Left lung (tissue), 10 donors: Measurements from ENCODE around the gene CAV3. TPM values are rescaled to one million over a fixed set of nuclear protein-coding genes. Genes with fewer than 3 reads are reported as not detected.

Experiments
- ATAC-seq: fragments of 200-7000 bp; cut with Tn5 transposase; one replicate; pipeline ENCODE4 v1.9.1; 2020; ENCODE audit warnings: moderate library complexity
- DNase-seq, 4 donors: peaks; one replicate each; pipeline ENCODE4 v3.0.0-alpha.2; 2013 to 2020
- H3K27ac ChIP-seq, 2 donors: fragments of 200-600 bp; sonication (generic) in 1 of 2; one replicate each; pipeline versions ENCODE4 v1.5.0 to v1.8.0; 2020 to 2021
- H3K27me3 ChIP-seq, 2 donors: fragments of 200-600 bp; sonication (generic) in 1 of 2; one replicate each; pipeline versions ENCODE4 v1.5.0 to v1.8.0; 2020 to 2021
- H3K36me3 ChIP-seq, 2 donors: fragments of 200-600 bp; sonication (generic) in 1 of 2; one replicate each; pipeline versions ENCODE4 v1.5.0 to v1.8.0; 2020 to 2021
- H3K4me1 ChIP-seq, 2 donors: fragments of 200-600 bp; one replicate each; pipeline ENCODE4 v1.8.0; 2021
- H3K4me3 ChIP-seq, 2 donors: fragments of 200-600 bp; sonication (generic) in 1 of 2; one replicate each; pipeline versions ENCODE4 v1.5.0 to v1.8.0; 2020 to 2021; ENCODE audit warnings: mild to moderate bottlenecking in 1 of 2
- H3K9me3 ChIP-seq, 2 donors: fragments of 200-600 bp; sonication (generic) in 1 of 2; one replicate each; pipeline versions ENCODE4 v1.5.0 to v1.8.0; 2020 to 2021
- intact Hi-C, 2 donors: fragments of 100-400 bp; cut with DNase I; formaldehyde crosslinking; loops; one replicate each; pipeline versions ENCODE4 v1.11.2 to v1.14.2; 2022
- polyA plus RNA-seq, 6 donors: library from polyadenylated mRNA; unstranded; fragments of 120-200 nt; gene quantifications; one replicate each; pipeline ENCODE4 v1.2.1, GENCODE V29; 2013; ENCODE audit not compliant: insufficient read length in 6 of 6
- total RNA-seq, 2 donors: library from RNA; stranded (reverse); fragmentation: NEBNext Ultra II Directional; extraction: Animal tissue kit (Norgen Biotek cat#: 25700); gene quantifications; one replicate each; pipeline ENCODE4 v1.2.1, GENCODE V29; 2021
- TF ChIP-seq, protein P1 (sequence below), 2 donors: fragments of 200-600 bp; sonication (generic) in 1 of 2; IDR thresholded peaks; one replicate each; pipeline versions ENCODE4 v1.5.0 to v1.8.0; 2021; ENCODE audit warnings: antibody characterized with exemption in 2 of 2
- donor health status: DM: no; HTN: yes; CAD: no.
- donor health status: DM: no; HTN: no; CAD: no.

CAV3 gene
- total and polyA plus RNA-seq, 8 donors, result 0.37 to 1.1 (median 0.54) TPM; not detected in 1

- no peak overlapping the region for H3K4me3 ChIP-seq
- no peaks in the 10 kb centered on the region for H3K27me3 ChIP-seq
- intact Hi-C loops, result no loop called here
- no peak for ATAC-seq
- H3K36me3 ChIP-seq, result no peaks in the 10 kb centered on the region
- H3K4me1 ChIP-seq, result no peaks in the 10 kb centered on the region
- no peaks in the 10 kb centered on the region for H3K9me3 ChIP-seq
- TF ChIP-seq, protein P1, sequence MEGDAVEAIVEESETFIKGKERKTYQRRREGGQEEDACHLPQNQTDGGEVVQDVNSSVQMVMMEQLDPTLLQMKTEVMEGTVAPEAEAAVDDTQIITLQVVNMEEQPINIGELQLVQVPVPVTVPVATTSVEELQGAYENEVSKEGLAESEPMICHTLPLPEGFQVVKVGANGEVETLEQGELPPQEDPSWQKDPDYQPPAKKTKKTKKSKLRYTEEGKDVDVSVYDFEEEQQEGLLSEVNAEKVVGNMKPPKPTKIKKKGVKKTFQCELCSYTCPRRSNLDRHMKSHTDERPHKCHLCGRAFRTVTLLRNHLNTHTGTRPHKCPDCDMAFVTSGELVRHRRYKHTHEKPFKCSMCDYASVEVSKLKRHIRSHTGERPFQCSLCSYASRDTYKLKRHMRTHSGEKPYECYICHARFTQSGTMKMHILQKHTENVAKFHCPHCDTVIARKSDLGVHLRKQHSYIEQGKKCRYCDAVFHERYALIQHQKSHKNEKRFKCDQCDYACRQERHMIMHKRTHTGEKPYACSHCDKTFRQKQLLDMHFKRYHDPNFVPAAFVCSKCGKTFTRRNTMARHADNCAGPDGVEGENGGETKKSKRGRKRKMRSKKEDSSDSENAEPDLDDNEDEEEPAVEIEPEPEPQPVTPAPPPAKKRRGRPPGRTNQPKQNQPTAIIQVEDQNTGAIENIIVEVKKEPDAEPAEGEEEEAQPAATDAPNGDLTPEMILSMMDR (IDR thresholded peaks at IDR 0.05), result no peak
- no peak for DNase-seq
- H3K27ac ChIP-seq, result no peak overlapping the region
Observed at GRCh38 chr3:8759038-8759707, 25.6 kb downstream of the CAV3 start.

DNA sequence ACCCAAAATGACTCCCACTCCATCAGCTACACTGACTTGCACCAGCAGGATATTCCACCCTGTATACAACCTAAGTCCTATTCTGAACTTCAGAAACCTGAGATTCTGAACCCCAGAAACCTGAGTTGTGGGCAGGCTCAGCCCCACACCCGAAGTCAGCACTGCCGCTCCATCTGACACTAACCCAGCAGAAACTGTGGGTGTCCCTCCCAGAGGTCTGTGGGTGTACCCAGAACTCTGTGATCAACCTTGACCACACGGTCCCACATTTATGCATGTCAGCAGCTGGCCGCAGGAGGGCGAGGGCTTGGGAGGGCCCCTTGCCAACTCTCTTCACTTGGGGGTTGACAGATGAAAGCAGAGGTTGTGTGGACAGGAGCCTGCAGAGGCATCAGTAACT lies 26.5 kb downstream of the CAV3 start:
- TF ChIP-seq, protein P1 (IDR thresholded peaks at IDR 0.05), result no peak
- H3K27me3 ChIP-seq, result no peaks in the 10 kb centered on the region
- no peak for DNase-seq
- intact Hi-C loops, result no loop called here
- H3K4me3 ChIP-seq, result no peak overlapping the region
- no peak for ATAC-seq
- no peaks in the 10 kb centered on the region for H3K9me3 ChIP-seq
- no peaks in the 10 kb centered on the region for H3K4me1 ChIP-seq
- no peak overlapping the region for H3K27ac ChIP-seq
- no peaks in the 10 kb centered on the region for H3K36me3 ChIP-seq

DNA sequence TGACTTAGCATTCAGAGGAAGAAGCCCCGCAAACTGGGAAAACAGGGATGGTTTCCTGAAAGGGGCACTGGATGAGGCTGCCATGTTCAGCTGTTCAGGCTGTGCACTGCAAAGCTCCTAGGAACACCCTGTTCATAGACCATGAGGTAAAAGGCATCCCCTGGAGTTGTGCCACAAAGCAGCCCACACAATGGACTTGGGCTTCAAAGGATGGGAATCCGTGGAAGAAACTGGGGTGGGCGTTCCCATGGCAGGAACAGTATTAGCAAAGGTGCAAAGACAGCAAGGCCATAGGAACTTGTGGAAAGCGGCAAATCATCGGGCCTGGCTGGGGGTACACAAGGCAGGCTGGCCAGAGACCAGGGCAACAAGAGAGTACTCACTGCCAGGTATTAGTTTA lies 26.9 kb downstream of the CAV3 start:
- Histone ChIP-seq H3K27ac (no peak overlapping the region), H3K9me3 (no peaks in the 10 kb centered on the region), H3K36me3 (no peaks in the 10 kb centered on the region), H3K27me3 (no peaks in the 10 kb centered on the region), H3K4me1 (no peaks in the 10 kb centered on the region), H3K4me3 (no peak overlapping the region)
- ATAC-seq (no peak), DNase-seq (no peak)
- TF ChIP-seq, protein P1 (IDR thresholded peaks at IDR 0.05), result no peak
- intact Hi-C loops, result no loop called here

GRCh38 chr3:8761866-8762265 lies 28.3 kb downstream of the CAV3 start:
- no peaks in the 10 kb centered on the region for H3K4me1 ChIP-seq
- TF ChIP-seq, protein P1 (IDR thresholded peaks at IDR 0.05), result no peak
- no peaks in the 10 kb centered on the region for H3K9me3 ChIP-seq
- no peak for ATAC-seq
- H3K27ac ChIP-seq, result no peak overlapping the region
- peaks cover 0 to 10% of the 10 kb centered on the region in 2 donors for H3K27me3 ChIP-seq
- H3K4me3 ChIP-seq, result no peak overlapping the region
- intact Hi-C loops, result no loop called here
- no peak for DNase-seq
- no peaks in the 10 kb centered on the region for H3K36me3 ChIP-seq

- no peak for DNase-seq
- H3K4me1 ChIP-seq, result peaks cover 4 to 5% of the 10 kb centered on the region in 2 donors
Observed at GRCh38 chr3:8762607-8763377, 29.2 kb downstream of the CAV3 start.

More at GRCh38 chr3:8762607-8763377, 29.2 kb downstream of the CAV3 start:
- Histone ChIP-seq H3K27me3 (peaks cover 9 to 19% of the 10 kb centered on the region in 2 donors), H3K27ac (no peak overlapping the region), H3K4me3 (no peak overlapping the region), H3K9me3 (no peaks in the 10 kb centered on the region), H3K36me3 (no peaks in the 10 kb centered on the region)
- TF ChIP-seq, protein P1 (IDR thresholded peaks at IDR 0.05), result no peak
- ATAC-seq, result no peak
- intact Hi-C loops, result no loop called here
